Measurements from ENCODE around the gene MMD2.
A peak's percentile ranks its signal among the peaks of the same experiment; 100 is the strongest.
"Not testable (repeated sequence)": the region's sequence is repeated elsewhere in the genome, so short reads cannot be mapped to it uniquely, and the experiment has no call there.

Gene MMD2

DNA sequence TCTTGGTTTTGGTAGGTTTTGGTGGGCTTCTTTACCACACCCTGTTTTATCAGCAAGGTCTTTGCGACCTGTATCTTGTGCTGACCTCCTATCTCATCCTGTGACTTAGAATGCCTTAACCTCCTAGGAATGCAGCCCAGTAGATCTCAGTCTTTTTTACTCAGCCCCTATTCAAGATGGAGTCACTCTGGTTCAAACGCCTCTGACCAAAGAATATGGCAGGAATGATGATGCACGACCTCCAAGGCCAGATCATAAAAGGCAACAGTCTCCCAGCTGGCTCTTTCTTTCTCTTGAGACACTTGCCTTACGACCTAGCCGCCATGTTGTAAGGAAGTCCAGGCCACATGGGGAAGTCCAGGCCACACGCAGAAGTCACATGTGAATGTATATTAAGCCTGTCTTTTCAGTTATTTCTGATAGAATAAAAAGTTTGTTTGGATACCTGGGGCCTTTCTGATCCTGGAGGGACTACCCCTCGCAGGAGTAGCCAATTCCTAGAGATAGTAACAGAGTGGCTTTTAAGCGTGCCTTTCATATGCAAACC, 65.0 kb downstream of the MMD2 start:
- no peak for DNase-seq (ENCODE audit: low read depth)

DNA sequence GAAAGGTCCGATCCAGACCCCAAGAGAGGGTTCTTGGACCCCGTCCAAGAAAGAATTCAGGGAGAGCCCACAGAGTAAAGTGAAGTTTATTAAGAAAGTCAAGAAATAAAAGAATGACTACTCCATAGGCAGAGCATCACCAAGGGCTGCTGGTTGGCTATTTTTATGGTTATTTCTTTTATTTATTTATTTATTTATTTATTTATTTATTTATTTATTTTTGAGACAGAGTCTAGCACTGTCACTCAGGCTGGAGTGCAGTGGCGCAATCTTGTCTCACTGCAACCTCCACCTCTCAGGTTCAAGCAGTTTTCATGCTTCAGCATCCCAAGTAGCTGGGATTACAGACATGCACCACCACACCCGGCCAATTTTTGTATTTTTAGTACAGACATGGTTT, 65.8 kb downstream of the MMD2 start:
- DNase-seq (ENCODE audit: low read depth), result not testable (repeated sequence)

DNA sequence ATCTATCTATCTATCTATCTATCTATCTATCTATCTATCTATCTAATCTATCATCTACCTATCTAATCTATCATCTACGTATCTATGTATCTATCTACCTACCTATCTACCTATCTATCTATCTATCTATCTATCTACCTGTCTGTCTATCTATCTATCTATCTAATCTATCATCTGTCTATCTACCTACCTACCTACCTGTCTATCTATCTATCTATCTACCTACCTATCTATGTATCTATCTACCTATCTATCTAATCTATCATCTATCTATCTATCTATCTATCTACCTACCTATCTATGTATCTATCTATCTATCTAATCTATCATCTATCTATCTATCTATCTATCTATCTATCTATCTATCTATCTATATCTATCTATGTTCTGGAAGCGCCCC, 67.5 kb downstream of the MMD2 start:
- DNase-seq (ENCODE audit: low read depth), result not testable (repeated sequence)

DNA sequence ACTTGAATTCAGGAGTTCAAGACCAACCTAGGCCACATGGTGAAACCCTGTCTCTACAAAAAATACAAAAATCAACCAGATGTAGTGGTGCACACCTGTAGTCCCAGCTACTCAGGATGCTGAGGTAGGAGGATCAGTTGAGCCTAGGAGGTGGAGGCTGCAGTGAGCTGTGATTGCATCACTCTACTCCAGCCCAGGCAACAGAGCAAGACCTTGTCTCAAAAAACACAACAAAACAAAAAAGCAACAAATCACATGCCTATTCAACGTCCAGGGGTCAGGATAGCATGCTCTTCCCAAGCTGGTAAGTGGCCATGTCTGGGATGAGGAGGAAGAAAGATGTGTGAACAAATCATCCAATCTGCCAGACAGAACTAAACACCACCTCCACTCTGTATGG, 69.3 kb downstream of the MMD2 start:
- DNase-seq (ENCODE audit: low read depth), result no peak

DNA sequence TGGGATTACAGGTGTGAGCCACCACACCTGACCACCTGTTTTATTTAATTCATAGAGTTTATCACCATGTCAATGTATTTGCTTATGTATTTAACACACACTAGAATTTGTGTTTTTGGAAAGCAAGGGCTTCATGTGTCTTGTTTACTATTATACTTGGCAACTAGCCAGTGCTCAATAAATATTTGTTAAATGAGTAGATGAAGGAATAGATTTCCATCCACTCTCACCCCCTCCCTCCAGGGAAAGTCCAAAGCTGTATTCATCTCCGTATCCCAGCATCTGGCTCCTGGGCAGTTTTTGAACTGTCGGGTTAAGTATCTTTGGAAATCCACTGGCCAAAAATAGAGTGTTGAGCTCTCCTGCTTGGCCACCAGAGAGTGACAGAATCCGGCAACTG, 70.8 kb downstream of the MMD2 start:
- DNase-seq (ENCODE audit: low read depth), result no peak

- DNase-seq (ENCODE audit: low read depth), result no peak
Observed at GRCh38 chr7:4886671-4887070, 72.3 kb downstream of the MMD2 start.

- no peak for DNase-seq (ENCODE audit: low read depth)
Observed at GRCh38 chr7:4885317-4885807, 73.6 kb downstream of the MMD2 start.

DNA sequence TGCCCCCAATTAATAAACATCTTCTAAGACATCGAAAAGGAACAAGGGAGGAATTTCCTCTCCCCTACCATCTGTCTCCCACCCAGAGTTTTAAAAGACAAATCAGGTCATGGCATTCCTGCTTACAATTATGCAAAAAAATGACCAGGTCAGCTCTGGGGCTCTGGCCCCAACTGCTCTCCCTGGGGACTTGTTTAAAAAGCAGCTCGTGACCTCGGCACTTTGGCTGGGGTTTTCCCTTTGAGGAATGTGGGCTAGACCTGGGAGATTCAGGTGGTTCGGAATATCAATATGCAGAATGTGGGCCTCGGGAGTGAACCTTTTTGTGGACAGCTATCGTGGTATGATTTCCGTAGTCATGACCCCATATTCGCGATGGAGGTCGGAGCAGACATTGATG, 74.8 kb downstream of the MMD2 start:
- no peak for DNase-seq (ENCODE audit: low read depth)

DNA sequence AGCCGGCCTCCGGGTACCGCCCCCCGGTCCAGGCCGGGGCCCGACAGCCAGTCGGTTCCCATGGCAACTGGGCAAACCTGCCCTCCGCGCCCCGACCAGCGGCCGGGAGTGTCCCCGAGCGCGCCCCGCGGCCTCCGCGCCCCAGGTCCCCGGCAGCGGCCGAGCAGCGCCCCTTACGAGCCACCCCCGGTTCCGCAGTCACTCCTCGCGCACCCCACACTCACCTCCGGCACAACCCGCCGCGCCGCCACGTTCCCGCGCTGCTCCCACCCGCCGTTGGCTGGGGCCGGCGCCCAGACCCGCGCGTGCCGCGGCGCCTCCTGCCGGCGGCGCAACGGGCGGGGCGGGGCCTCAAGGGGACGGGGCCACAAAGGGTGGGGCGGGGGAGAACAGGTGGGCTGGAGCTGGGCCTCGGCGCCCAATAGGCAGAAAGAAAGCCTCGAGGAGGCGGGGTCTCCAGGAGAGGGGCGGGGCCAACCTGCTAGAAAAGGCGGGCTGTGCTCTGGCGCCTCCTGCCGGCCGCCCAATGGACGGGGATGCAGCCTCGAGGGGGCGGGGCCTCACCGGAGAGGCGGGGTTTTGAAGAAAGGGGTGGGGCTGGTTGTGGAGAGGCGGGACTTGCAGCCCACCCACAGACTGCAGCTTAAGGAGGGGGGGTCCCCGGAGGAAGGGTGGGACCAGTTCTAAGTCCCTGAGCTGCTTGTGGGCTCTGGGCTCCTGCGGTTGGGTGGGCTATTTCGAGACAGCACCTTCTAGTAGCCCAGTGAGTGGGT, 75.4 kb downstream of the MMD2 start, which contains the start of gene RADIL:
TSS of gene RADIL (minus strand) at position 345 of the 773 bp plus-strand sequence. CDS start 5,577 bp downstream, outside the sequence.
- DNase-seq (ENCODE audit: low read depth), result peak; percentile 81

GRCh38 chr7:4883033-4883371, 76.0 kb downstream of the MMD2 start:
- DNase-seq (ENCODE audit: low read depth), result no peak

- peak; percentile 77 for DNase-seq (ENCODE audit: low read depth)
Observed at GRCh38 chr7:4882169-4883032, 76.6 kb downstream of the MMD2 start.

DNA sequence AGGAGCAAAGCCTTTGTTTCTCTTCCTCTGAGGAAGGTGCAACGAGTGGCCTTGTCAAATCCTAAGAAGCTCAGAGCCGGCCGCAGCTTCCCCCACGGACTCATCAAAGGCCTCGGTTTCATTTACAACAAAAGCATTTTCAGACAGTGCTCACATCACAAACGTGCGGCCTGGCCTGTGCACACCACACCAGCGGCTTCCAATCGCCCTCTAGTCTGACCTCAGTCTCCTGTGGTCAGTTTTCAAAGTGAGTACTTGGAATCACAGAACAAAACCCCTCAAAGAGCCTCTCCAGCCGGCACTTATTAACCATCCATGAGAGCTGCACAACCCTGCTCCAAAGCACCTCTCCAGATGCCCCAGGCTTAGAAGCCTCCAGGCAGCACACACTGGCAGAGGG, 78.8 kb downstream of the MMD2 start:
- DNase-seq (ENCODE audit: low read depth), result no peak

DNA sequence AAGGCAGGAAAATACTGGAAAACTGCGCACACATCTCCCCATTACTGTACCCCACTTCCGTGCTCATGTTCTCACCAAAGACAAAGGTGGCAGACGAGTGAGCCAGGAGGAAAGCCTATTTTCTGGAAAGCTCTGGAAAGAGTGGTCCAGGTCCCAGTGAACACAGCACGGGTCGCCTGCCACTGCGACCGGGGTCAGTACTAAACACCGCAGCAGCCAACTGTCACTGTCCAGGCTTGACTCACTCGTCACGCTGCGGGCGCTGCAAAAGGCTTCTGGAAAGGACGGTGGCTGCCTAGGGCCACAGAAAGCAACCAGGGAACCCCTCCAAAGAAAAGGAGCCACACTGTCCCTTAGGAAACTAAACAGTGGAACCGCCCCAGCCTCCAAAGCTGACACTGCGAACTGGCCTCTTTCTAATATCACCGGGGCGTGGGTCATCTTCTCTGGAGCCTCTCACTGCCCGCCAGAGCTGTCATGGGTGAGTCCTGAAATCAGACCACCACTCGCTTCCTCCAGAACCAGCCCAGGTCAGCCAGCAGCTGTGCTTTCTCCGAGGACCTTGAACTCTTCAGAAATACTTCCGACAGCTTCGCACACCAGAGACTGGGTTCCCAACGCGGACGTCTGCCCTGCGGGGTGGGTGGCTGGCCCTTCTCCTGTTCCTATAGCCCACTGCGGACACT, 79.4 kb downstream of the MMD2 start:
- DNase-seq (ENCODE audit: low read depth), result no peak

GRCh38 chr7:4878336-4879335, 80.4 kb downstream of the MMD2 start:
- no peak for DNase-seq (ENCODE audit: low read depth)

DNA sequence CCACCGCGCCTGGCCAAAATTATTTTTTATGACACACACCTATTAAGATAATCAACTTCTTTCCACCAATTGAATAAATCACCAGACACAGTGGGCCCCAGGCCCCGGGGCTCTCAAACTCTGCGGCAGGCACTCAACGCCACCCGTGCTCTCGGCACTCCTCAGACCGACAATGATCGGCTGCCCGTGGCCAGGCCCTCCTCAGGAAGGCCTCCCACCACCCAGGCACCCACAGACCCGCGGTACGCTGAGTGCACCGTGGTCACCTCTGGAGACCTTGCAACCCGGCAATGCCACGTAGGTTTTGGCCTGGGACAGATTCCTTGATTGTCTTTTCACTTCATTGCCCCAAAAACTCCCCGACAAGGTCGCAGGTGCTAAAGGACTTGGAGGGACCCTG, 82.4 kb downstream of the MMD2 start:
- DNase-seq (ENCODE audit: low read depth), result no peak

DNA sequence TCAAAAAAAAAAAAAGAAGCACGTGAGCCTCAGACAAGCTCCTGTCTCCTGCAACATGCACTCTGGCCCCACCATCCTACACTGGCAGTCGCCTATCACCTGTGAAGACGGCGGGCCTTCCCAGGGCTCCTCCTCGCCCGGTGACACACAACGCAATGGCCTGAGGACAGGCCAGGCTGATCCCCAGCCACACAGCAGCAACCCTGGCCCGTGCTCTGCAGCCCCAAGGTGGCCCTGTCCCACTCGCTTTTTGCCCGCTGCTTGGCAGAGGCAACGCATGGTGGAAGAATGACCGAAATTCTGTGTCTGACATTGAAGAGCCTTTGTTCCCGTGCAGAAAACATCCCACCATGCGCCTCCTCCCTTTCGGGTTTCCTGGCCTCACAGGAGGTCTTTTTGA, 83.6 kb downstream of the MMD2 start:
- no peak for DNase-seq (ENCODE audit: low read depth)

- DNase-seq (ENCODE audit: low read depth), result no peak
Observed at GRCh38 chr7:4873071-4873944, 85.7 kb downstream of the MMD2 start.

DNA sequence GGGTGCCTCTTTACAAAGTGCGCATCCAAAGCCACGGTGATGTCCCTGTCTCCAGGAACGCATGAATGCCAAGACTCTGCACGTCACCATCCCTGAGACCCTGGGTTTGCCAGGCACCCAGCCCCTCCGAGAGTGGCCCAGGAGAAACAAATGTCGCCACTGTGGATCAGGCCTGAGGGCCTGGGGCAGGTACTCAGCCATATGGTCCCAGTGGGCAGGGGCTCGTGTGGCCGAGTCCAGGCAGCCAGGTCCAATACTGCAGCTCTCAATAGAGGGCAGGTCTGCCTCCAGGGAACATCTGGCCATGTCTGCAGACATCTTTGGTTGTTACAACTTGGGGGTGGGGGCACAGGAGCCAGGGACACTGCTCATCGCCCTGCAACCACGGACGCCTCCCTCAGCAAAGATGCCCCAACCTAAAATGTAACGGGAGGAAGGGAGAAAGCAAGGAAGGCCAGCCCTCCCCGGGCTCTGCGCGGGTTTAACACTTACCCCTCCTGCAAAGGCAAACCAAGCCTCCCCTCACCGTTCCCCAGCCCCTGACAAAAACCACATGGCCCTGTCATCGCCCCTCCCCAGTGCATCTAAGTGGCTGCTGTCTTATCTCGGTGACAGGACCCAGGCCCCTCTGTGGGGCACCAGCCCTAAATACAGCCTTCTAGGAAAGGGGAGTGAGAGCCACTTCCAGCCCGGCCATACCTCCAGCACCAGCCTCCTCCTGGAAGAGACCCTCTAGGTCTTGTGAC, 86.9 kb downstream of the MMD2 start:
- DNase-seq (ENCODE audit: low read depth), result no peak

GRCh38 chr7:4871056-4871680, 87.8 kb downstream of the MMD2 start:
- no peak for DNase-seq (ENCODE audit: low read depth)

Data from HS-5 (cell line).